ENCODE results near the gene GUK1. TPM values are rescaled to one million over a fixed set of nuclear protein-coding genes. Genes with fewer than 3 reads are reported as not detected.

GUK1 gene
- total and polyA plus RNA-seq, 2 donors (not counting 1 experiment from before 2014, with no cell fraction given) = 125 to 356 TPM

GRCh38 chr1:228152918-228153258 is 12.8 kb downstream of the GUK1 start:
- Histone ChIP-seq H3K4me2 (replicated peaks; ENCODE audit: low read depth, low read length, poor library complexity, severe bottlenecking) (no peak overlapping the region), H3K27me3 (replicated peaks in 1 of 4; ENCODE audit: control extremely low read depth in 1 of 4, control insufficient read depth in 3 of 4, insufficient read depth in 4 of 4, low read length in 3 of 4) (peaks cover 0 to 14% (median 0%) of the 10 kb centered on the region in 4 experiments), H3K9me3 (ENCODE audit: control extremely low read depth in 1 of 3, control insufficient read depth in 2 of 3, insufficient read depth in 1 of 3, low read length in 2 of 3) (peaks cover 0 to 2% (median 0%) of the 10 kb centered on the region in 3 donors), H3K9ac (ENCODE audit: low read length) (no peak overlapping the region), H3K36me3 (replicated peaks in 1 of 2; ENCODE audit: control extremely low read depth in 1 of 2, control insufficient read depth in 1 of 2, extremely low read depth in 1 of 2, insufficient read depth in 2 of 2, low read length in 1 of 2) (peaks cover 0 to 12% of the 10 kb centered on the region in 2 experiments), H3K4me1 (ENCODE audit: control insufficient read depth in 2 of 2, insufficient read depth in 2 of 2, low read length in 2 of 2) (peaks cover 0 to 3% of the 10 kb centered on the region in 2 donors), H3K4me3 (ENCODE audit: control extremely low read depth in 1 of 5, extremely low read depth in 1 of 5, insufficient read depth in 1 of 5, low read depth in 2 of 5, low read length in 4 of 5) (no peak overlapping the region), H3K79me2 (ENCODE audit: control insufficient read depth, insufficient read depth, low read length) (no peaks in the 10 kb centered on the region), H2AFZ (ENCODE audit: insufficient read depth, low read depth, low read length, poor library complexity, severe bottlenecking) (no peak overlapping the region), H4K20me1 (ENCODE audit: control insufficient read depth, insufficient read depth, low read length, poor library complexity, severe bottlenecking) (peaks cover 23% of the 10 kb centered on the region), H3K27ac (ENCODE audit: low read length in 2 of 2) (no peak overlapping the region)
- intact Hi-C loops (cut with micrococcal nuclease) = no loop called here
- Mint-ChIP-seq H3K4me3 (no peak overlapping the region), H3K27me3 (no peaks in the 10 kb centered on the region), H3K4me1 (no peaks in the 10 kb centered on the region), H3K9me3 (ENCODE audit: insufficient read depth) (no peaks in the 10 kb centered on the region), H3K27ac (no peak overlapping the region)
- ATAC-seq (ENCODE audit: low read depth) (no peak), DNase-seq (no peak)
- ChIA-PET POLR2A (no interaction called here), CTCF (no interaction called here)
- WGBS (ENCODE audit: insufficient coverage) = no CpG with 5 or more reads among the region's 3 CpGs
- no peak for TF ChIP-seq EZH2 (IDR thresholded peaks at IDR 0.05; ENCODE audit: borderline replicate concordance, insufficient read depth, low read depth, low read length, poor library complexity, severe bottlenecking)

DNA sequence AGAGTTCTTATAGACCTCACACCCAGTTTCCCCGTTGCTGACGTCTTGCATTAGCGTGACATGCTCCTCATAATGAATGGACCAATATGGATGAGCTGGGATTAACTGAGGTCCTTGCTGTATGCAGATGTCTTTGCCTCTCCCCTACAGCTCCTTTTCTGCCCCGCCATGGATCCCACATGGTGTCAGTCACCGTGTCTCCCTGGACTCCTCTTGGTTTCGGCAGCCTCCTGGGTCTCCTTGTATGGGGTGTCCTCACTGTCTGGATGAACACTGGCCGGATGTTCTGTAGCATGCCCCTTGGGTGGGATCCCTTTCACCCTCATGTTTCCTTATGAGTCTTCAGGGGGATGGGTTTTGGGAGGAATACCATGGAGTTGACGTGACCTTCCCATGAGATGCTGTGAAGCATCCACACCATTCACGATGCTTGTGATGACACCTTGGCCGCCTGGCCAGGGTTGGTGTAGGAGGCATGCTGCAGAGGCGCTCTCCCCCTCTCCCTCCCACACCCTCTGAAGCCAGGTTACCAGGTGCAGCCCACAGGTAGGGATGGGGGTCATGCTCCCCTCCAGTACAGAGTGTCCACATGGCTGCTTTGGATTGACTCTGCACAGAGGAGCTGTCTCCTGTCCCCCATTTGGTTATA is 14.1 kb downstream of the GUK1 start:
- H3K4me3 ChIP-seq (ENCODE audit: control extremely low read depth in 1 of 5, extremely low read depth in 1 of 5, insufficient read depth in 1 of 5, low read depth in 2 of 5, low read length in 4 of 5) = no peak overlapping the region
- ATAC-seq (ENCODE audit: low read depth) (no peak), DNase-seq (no peak)
- Mint-ChIP-seq H3K4me1 (no peaks in the 10 kb centered on the region), H3K4me3 (no peak overlapping the region), H3K27ac (no peak overlapping the region), H3K9me3 (ENCODE audit: insufficient read depth) (no peaks in the 10 kb centered on the region), H3K27me3 (no peaks in the 10 kb centered on the region)
- H3K27ac ChIP-seq (ENCODE audit: low read length in 2 of 2) = no peak overlapping the region
- H3K4me2 ChIP-seq (replicated peaks; ENCODE audit: low read depth, low read length, poor library complexity, severe bottlenecking) = no peak overlapping the region
- H2AFZ ChIP-seq (ENCODE audit: insufficient read depth, low read depth, low read length, poor library complexity, severe bottlenecking) = no peak overlapping the region
- no peaks in the 10 kb centered on the region for H3K36me3 ChIP-seq (replicated peaks in 1 of 2; ENCODE audit: control extremely low read depth in 1 of 2, control insufficient read depth in 1 of 2, extremely low read depth in 1 of 2, insufficient read depth in 2 of 2, low read length in 1 of 2)
- H3K9ac ChIP-seq (ENCODE audit: low read length) = no peak overlapping the region
- peaks cover 0 to 3% of the 10 kb centered on the region in 2 donors for H3K4me1 ChIP-seq (ENCODE audit: control insufficient read depth in 2 of 2, insufficient read depth in 2 of 2, low read length in 2 of 2)
- CTCF ChIA-PET = interaction anchor here (0.7 kb wide), 1 partner anchor 11 kb away, joined by 3 read pairs; the partner anchor contains the start of gene IBA57
- intact Hi-C loops (cut with micrococcal nuclease) = no loop called here
- POLR2A ChIA-PET = no interaction called here
- no peaks in the 10 kb centered on the region for H3K79me2 ChIP-seq (ENCODE audit: control insufficient read depth, insufficient read depth, low read length)
- H3K9me3 ChIP-seq (ENCODE audit: control extremely low read depth in 1 of 3, control insufficient read depth in 2 of 3, insufficient read depth in 1 of 3, low read length in 2 of 3) = peaks cover 0 to 2% (median 0%) of the 10 kb centered on the region in 3 donors
- TF ChIP-seq EZH2 (IDR thresholded peaks at IDR 0.05; ENCODE audit: borderline replicate concordance, insufficient read depth, low read depth, low read length, poor library complexity, severe bottlenecking) (no peak), CTCF (IDR thresholded peaks at IDR 0.05) (no peak)
- H3K27me3 ChIP-seq (replicated peaks in 1 of 4; ENCODE audit: control extremely low read depth in 1 of 4, control insufficient read depth in 3 of 4, insufficient read depth in 4 of 4, low read length in 3 of 4) = peaks cover 0 to 16% (median 0%) of the 10 kb centered on the region in 4 experiments
- H4K20me1 ChIP-seq (ENCODE audit: control insufficient read depth, insufficient read depth, low read length, poor library complexity, severe bottlenecking) = peaks cover 10% of the 10 kb centered on the region
- 95% methylated on average over 3 of the region's 11 CpGs for WGBS (ENCODE audit: insufficient coverage)

Measured in B cell (primary cell).